Thymus (tissue), 11 donors: ENCODE results near the gene LRTM1. TPM values are rescaled to one million over a fixed set of nuclear protein-coding genes. Genes with fewer than 3 reads are reported as not detected.

Experiments used
- DNase-seq, 9 donors: peaks; one replicate each; pipeline ENCODE4 v3.0.0-alpha.2; 2013; ENCODE audit warnings: low spot score in 9 of 9, low read depth in 6 of 9, missing footprints in 1 of 9
- H3K27ac ChIP-seq, 2 donors: one replicate each; pipeline ENCODE4 v1.5.1; 2013; ENCODE audit warnings: control low read depth in 1 of 2, low read depth in 1 of 2, low read length in 1 of 2, mild to moderate bottlenecking in 1 of 2, moderate library complexity in 1 of 2
- H3K27me3 ChIP-seq, 2 donors: one replicate each; pipeline ENCODE4 v1.5.1; 2013; ENCODE audit warnings: low read length in 1 of 2; ENCODE audit not compliant: control insufficient read depth in 2 of 2, insufficient read depth in 1 of 2
- H3K36me3 ChIP-seq, 2 donors: one replicate each; pipeline ENCODE4 v1.5.1; 2013; ENCODE audit warnings: low read length in 1 of 2, mild to moderate bottlenecking in 1 of 2, moderate library complexity in 1 of 2; ENCODE audit not compliant: control insufficient read depth in 2 of 2, insufficient read depth in 2 of 2
- H3K4me1 ChIP-seq, 2 donors: one replicate each; pipeline ENCODE4 v1.5.1; 2013; ENCODE audit warnings: low read length in 2 of 2; ENCODE audit not compliant: control insufficient read depth in 2 of 2, insufficient read depth in 2 of 2
- H3K4me3 ChIP-seq, 2 donors: one replicate each; pipeline ENCODE4 v1.5.1; 2013; ENCODE audit warnings: low read length in 2 of 2, control low read depth in 1 of 2, mild to moderate bottlenecking in 1 of 2
- H3K9me3 ChIP-seq, 2 donors: one replicate each; pipeline ENCODE4 v1.5.1; 2013; ENCODE audit warnings: low read length in 1 of 2, mild to moderate bottlenecking in 1 of 2; ENCODE audit not compliant: control insufficient read depth in 2 of 2, insufficient read depth in 1 of 2
- WGBS: extraction: QIAGEN DNeasy Blood & Tissue Kit; methylation state at CpG from one replicate; pipeline ENCODE4 v1.1.7; 2013; 5-methylcytosine and 5-hydroxymethylcytosine counted together
- polyA plus RNA-seq: library from polyadenylated mRNA; stranded (reverse); fragments of 200-250 nt; gene quantifications from one replicate; pipeline ENCODE4 v1.2.3, GENCODE V29; 2013
- total RNA-seq: library from RNA; stranded (reverse); fragments of 120-200 nt; gene quantifications from one replicate; pipeline ENCODE4 v1.2.4, GENCODE V29; 2013
- donor health status: healthy.

The LRTM1 gene
- total and polyA plus RNA-seq, 2 donors: 0.47 to 0.62 TPM

- Histone ChIP-seq H3K4me3 (no peak overlapping the region), H3K27ac (no peak overlapping the region), H3K36me3 (no peaks in the 10 kb centered on the region), H3K4me1 (no peaks in the 10 kb centered on the region), H3K27me3 (no peaks in the 10 kb centered on the region), H3K9me3 (no peaks in the 10 kb centered on the region)
- DNase-seq: no peak
- WGBS: 43% methylated on average over 7 of the region's 7 CpGs
These were observed 22.6 kb upstream of the LRTM1 start for GRCh38 chr3:54950391-54951003.

- Histone ChIP-seq H3K9me3 (no peaks in the 10 kb centered on the region), H3K36me3 (no peaks in the 10 kb centered on the region), H3K4me3 (no peak overlapping the region), H3K27me3 (no peaks in the 10 kb centered on the region), H3K27ac (no peak overlapping the region), H3K4me1 (no peaks in the 10 kb centered on the region)
- WGBS: 92% methylated on average over 4 of the region's 4 CpGs
- no peak for DNase-seq
These were observed 21.7 kb upstream of the LRTM1 start for GRCh38 chr3:54949491-54950044.

- no peak overlapping the region for H3K4me3 ChIP-seq
- 94% methylated on average over 7 of the region's 7 CpGs for WGBS
- no peak for DNase-seq
- no peaks in the 10 kb centered on the region for H3K27me3 ChIP-seq
- H3K9me3 ChIP-seq: no peaks in the 10 kb centered on the region
- H3K27ac ChIP-seq: no peak overlapping the region
- H3K4me1 ChIP-seq: no peaks in the 10 kb centered on the region
- H3K36me3 ChIP-seq: no peaks in the 10 kb centered on the region
These were observed 14.0 kb upstream of the LRTM1 start for GRCh38 chr3:54941690-54942362.

GRCh38 chr3:54940971-54941370 is 13.1 kb upstream of the LRTM1 start:
- DNase-seq: no peak
- H3K4me3 ChIP-seq: no peak overlapping the region
- 97% methylated on average over 2 of the region's 2 CpGs for WGBS
- no peaks in the 10 kb centered on the region for H3K36me3 ChIP-seq
- H3K27ac ChIP-seq: no peak overlapping the region
- no peaks in the 10 kb centered on the region for H3K4me1 ChIP-seq
- H3K9me3 ChIP-seq: no peaks in the 10 kb centered on the region
- no peaks in the 10 kb centered on the region for H3K27me3 ChIP-seq

DNA sequence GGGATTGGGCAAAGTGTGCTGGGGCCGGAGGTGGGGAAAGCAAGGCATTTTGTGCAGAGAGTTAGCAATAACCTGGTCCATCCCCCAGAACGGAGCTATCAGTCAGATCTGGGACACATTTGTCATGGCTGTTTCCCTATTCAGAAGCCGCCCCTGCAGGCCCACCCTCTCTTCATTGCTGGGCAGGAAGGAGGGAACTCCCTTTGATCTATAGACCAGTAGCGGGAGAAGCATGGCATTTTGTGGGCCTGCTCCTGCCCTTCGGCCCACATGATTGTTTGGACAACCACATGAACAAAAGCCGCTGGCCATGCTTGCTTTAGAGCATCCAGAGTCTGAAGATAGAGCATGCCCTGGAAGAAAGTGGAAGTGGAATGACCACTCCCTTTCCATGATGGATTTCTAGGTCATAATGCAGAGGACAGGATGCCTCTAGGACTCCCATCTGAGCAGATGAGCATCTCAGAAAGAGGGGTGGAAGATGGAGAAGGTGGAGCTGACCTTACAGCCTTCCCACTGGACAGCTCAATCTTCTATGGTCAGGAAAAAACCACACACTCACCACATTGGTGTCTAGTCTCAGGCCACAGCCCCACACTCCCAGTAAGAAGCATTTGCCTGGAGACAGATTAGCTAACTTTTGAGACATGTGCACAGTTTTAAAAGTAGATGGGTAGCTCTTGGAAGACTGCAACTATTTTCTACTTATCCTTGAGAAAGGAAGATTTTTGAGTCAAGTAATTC is 11.9 kb upstream of the LRTM1 start:
- Histone ChIP-seq H3K4me3 (no peak overlapping the region), H3K36me3 (no peaks in the 10 kb centered on the region), H3K4me1 (no peaks in the 10 kb centered on the region), H3K27ac (no peak overlapping the region), H3K9me3 (no peaks in the 10 kb centered on the region), H3K27me3 (no peaks in the 10 kb centered on the region)
- no peak for DNase-seq
- WGBS: 62% methylated on average over 6 of the region's 6 CpGs

DNA sequence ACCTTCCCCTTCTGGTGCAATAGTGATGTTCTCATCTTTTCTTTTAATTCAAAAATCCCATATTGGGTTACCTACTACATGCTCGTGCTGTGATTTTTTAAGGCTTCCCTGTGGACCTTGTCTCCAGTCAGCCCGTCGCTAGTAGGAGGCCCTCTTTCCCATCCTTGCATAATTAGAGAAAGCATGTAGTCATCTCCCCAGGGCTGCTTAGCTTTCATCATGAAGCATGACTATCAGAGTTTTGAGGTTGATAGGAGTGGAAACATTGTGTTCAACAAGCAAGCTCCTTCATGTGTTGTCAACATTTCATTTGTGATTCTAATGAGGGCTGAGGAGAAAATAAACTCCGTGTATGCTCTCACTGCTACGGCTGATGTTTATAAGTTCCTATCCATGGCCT is 8.7 kb upstream of the LRTM1 start:
- Histone ChIP-seq H3K9me3 (no peaks in the 10 kb centered on the region), H3K4me3 (no peak overlapping the region), H3K36me3 (no peaks in the 10 kb centered on the region), H3K27ac (no peak overlapping the region), H3K4me1 (no peaks in the 10 kb centered on the region), H3K27me3 (no peaks in the 10 kb centered on the region)
- no peak for DNase-seq
- 88% methylated on average over 5 of the region's 5 CpGs for whole genome bisulfite sequencing

DNA sequence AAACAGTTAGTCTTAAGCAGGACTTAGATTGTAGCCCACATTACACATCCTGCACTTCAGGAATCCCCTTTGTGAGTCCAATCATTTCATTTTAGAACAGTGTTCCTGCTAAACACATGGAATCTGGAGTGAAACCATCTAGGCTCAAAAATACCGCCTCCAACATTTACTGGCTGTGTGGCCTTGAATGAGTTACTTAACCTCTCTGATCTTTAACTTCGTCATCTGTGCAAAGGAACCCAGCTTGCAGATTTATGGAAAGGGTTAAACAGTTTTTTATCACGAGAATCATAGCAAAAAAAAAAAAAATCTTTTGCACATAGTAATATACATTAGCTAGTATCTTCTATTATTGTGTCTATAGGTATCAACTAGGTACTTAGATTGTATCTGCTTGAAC is 8.0 kb upstream of the LRTM1 start:
- Histone ChIP-seq H3K4me1 (no peaks in the 10 kb centered on the region), H3K27ac (no peak overlapping the region), H3K36me3 (no peaks in the 10 kb centered on the region), H3K9me3 (no peaks in the 10 kb centered on the region), H3K27me3 (no peaks in the 10 kb centered on the region), H3K4me3 (no peak overlapping the region)
- 90% methylated on average over 3 of the region's 3 CpGs for WGBS
- DNase-seq: no peak

GRCh38 chr3:54932606-54933005 is 4.7 kb upstream of the LRTM1 start:
- Histone ChIP-seq H3K9me3 (no peaks in the 10 kb centered on the region), H3K4me1 (peaks cover 0 to 3% of the 10 kb centered on the region in 2 donors), H3K27me3 (no peaks in the 10 kb centered on the region), H3K4me3 (no peak overlapping the region), H3K36me3 (no peaks in the 10 kb centered on the region), H3K27ac (no peak overlapping the region)
- DNase-seq: no peak
- 84% methylated on average over 4 of the region's 4 CpGs for WGBS

DNA sequence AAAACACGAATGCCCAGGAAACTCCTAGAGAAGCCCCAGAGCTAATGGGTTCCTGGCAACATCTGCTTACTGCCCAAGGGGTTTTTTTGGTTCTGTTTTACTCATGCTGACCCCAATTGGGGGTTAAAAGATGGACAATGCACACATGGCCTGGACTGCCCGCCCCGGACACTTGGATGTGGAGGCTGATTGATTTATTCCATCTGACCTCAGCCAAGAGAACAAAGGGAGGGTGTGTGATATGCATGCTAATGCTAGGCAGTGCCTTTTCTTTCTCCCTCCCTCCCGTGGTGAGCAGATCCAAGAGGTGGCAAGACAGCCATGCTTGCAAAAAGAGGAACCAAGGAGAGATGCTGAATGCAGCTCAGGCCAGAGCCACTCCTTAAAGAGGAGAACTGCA is 3.3 kb upstream of the LRTM1 start:
- no peak for DNase-seq
- Histone ChIP-seq H3K4me1 (peaks cover 0 to 3% of the 10 kb centered on the region in 2 donors), H3K27me3 (no peaks in the 10 kb centered on the region), H3K4me3 (no peak overlapping the region), H3K27ac (no peak overlapping the region), H3K9me3 (no peaks in the 10 kb centered on the region), H3K36me3 (no peaks in the 10 kb centered on the region)
- WGBS: 68% methylated on average over 4 of the region's 4 CpGs
